GM21515 (cell line): ENCODE results near the gene CRYGC.
"Not testable (repeated sequence)": the region's sequence is repeated elsewhere in the genome, so short reads cannot be mapped to it uniquely, and the experiment has no call there.

Experiments
- ATAC-seq: cut with Tn5 transposase; IDR thresholded peaks from one replicate; pipeline ENCODE4 v1.9.1; 2021; ENCODE audit not compliant: unreplicated experiment

The CRYGC gene

DNA sequence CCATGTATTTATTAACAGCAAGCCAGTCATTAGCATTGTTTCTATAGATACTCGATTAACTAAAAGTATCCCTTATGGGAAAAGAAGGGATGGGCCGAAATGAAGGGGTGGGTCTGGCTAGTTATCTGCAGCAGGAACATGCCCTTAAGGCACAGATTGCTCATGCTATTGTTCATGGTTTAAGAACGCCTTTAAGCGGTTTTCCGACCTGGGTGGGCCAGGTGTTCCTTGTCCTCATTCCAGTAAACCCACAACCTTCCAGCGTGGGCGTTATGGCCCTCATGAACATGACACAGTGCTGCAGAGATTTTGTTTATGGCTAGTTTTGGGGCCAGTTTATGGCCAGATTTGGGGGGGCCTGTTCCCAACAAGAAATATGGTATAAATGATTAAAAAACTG is 8.7 kb upstream of the CRYGC start:
- not testable (repeated sequence) for ATAC-seq

DNA sequence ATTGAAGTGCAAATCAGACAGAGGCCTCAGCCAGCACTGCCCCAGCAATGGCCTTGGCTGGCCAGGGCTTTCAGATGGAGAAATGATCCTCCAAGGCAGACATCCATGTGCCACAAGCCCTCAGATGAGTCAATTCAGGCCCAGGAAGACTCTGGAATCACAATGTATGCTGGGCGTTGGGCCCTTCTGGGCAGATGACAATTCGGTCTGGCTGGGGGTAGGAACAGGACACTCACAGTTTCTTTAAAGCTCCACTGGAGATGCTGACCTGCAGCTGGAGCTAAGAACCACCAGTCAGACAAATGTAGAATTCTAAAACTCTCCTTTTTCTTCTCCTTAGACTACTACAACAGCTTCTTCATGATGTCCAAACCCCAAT is 7.1 kb upstream of the CRYGC start:
- ATAC-seq, result no peak

DNA sequence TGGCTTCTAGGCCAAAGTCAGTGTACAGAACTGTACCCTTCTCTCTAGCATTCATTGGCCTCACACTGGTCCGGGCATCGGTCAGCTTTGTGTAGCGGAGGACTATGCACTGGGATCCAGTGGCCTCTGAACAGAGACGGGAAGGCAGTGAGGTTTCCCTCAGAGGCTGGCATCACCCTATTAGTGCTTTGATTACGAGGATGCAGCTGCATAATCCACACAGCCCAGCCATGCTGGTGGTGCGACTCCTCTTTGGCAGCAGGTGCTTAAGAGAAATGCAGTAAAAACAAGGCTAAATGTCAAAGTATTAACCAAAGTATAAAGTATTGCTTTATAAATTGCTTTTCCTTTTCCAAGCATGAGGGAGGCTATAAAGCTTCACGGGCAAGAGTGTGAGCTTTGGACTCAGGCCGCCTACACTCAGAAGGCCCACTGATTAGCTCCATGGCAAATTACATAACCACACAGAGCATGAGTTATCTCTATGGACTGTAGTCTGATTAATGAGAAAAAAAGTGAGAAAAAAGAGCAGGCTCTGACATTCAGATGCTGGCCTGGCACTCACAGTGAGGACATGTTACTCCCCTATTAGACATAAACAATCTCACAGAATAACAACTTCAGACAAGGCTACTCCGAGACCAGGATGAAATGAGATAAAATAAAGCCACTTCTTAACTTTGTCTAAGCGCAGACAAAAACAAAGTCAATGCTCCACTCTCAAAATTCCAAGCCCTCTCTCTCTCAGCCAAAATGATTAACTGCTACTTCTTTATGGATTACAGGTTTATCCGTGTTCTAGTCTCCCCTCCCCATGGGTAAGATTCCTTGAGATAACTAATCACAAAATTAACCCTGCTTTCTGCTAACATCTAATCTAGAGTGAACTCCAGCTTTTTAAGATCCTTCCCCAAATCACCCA is 6.4 kb upstream of the CRYGC start:
- ATAC-seq, result no peak

DNA sequence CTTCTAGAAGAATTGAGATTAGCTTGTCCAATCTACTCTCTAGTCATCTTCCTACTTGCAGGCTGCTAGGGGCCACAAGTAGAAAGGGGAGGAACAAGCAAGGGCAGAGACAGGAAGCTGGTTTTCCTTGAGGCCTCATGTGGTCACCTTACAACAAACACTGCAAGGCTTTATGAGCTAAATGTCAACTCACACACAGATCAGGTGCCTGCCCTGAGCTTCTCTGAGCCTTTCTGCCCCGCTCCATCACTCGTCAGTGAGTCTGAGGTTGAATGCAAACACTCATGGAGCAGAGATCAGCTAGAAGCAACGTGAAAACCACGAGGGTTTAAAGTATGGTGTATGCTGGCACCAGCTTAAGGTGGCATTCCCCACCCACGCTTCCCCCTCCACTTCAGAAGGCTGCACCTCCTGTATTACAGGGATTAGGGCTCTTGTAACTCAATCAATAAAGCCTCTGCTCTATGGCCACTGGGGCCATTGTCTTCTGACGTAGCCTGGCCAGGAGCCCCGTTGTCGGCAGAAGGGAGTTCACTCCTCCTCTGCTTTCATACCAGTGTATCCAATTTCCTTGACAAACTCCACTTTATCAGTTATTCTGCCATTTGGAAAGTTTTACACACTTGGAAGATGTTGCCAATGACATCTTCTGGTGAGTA is 5.4 kb upstream of the CRYGC start:
- peak; percentile 54 for ATAC-seq

DNA sequence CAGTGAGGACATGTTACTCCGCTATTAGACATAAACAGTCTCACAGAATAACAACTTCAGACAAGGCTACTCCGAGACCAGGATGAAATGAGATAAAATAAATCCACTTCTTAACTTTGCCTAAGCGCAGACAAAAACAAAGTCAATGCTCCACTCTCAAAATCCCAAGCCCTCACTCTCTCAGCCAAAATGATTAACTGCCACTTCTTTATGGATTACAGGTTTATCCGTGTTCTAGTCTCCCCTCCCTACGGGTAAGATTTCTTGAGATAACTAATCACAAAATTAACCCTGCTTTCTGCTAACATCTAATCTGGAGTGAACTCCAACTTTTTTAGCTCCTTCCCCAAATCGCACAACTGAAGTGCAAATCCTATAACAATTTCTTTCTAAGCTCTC is 1.1 kb upstream of the CRYGC start:
- ATAC-seq, result no peak

DNA sequence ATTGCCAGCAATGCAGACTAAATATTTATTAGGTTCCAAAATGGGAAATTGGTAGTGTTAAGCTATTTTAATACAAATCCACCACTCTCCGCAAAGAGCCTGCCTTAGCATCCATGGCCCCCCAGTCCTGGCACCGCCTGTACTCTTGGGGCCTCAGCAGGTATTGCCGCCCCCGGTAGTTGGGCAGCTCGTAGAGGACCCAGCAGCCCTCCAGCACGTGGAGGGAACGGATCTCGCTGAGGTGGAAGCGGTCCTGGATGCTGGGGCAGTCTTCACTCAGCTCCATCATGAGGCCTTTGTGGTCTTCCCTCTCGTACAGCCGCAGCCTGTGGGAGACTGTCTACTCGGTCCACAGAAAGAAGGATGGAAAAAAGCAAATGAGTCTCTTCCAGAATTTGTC is 1.5 kb downstream of the CRYGC start:
- ATAC-seq, result no peak

DNA sequence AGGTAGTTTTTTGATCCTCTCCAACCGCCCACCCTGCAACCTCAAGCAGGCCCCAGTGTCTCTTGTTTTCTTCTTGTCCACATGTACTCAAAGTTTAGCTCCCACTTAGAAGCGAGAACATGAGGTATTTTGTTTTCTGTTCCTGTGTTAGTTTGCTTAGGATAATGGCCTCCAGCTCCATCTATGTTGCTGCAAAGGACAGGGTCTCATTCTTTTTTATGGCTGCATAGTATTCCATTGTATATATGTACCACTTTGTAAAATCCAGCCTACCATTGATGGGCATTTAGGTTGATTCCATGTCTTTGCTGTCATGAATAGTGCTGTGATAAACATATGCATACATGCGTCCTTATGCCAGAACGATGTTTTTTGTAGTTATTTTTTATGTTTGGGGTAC is 2.5 kb downstream of the CRYGC start:
- no peak for ATAC-seq

DNA sequence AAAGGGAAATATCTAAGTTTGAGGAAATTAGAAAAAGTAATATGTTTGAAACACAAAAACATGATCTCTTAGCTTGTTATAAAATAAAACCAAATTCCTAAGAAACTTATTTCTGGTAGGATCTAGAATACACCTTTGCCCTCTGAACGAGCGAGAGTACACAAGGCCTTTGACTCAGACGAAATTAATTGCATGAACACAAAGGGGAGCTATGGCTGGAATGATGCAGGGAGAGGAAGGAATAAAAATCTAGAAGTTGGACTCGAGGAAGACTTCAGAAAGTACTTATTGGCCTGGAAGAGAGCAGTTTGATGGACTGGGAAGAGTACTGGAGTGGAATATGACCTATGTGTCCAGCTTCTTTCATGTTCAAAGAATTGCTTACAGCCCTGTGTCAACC is 4.4 kb downstream of the CRYGC start:
- ATAC-seq, result no peak

DNA sequence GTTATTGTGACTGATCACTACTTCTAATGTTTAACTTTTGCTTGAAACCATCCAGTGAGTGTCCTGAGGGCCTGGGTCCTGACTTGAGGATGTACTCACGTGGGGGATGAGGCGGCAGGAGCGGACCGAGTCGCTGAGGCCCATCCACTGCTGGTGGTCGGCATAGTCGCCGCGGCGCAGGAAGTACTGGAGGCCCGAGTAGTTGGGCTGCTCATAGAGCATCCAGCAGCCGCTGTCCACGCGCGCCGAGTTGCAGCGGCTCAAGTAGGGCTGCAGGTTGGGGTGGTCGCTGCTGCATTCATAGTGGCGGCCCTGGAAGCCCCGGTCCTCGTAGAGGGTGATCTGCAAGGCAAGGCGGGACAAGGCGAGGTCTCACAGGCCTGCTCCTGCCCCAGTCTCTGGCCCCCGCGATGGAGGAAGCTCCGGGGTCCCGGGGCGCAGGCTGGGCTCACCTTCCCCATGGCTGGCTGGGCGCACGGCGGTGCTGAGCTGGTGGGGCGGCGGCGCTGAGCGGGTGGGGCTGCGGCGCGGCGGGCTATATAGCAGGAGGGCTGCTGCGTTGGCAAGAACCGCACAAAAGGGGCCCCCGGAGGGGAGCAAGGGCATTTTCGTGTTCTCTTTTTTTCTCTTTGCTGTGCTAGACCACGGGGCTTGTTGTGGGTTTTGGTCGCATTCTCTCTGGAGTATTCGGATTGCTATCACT is 5.5 kb downstream of the CRYGC start, which contains the start of gene CRYGD:
Gene CRYGD, minus strand, starts transcription at position 512 of the 703 bp plus-strand sequence. Its CDS starts 51 bp downstream, at position 461.
- ATAC-seq, result not testable (repeated sequence)

DNA sequence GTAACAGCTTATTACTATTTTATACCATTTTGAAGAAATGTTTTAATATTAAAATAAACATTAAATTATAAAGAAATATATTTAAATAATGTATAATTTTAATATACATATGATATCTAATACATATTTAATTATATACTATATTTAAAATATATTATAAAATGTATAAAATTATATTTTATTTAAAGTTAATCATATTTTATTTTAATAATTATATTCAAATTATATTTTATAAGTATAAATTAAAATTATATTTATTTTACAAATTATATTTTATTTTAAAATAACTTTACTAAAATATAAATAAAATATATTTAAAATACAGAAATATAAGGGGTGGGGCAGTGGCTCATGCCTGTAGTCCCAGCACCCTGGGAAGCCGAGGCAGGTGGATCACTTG is 7.4 kb downstream of the CRYGC start:
- ATAC-seq, result no peak

DNA sequence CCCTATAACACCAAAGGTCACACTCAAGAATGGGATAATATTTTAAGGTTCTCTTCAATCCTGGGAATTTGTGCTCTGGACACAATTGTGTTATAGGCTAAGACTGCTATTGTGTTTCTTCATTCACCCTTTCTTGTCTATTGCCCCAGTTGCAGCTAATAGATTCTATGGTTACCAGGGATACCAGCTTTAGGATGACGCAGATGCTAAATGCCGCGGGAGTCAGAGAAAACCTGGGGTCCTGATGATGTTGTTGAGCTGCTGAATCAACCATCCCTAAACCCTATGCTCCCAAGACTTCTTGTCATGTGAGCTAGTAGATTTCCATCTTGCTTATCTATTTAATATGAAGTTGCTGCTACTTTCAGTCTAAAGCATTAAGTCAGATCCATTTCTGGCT is 10.7 kb downstream of the CRYGC start:
- no peak for ATAC-seq

DNA sequence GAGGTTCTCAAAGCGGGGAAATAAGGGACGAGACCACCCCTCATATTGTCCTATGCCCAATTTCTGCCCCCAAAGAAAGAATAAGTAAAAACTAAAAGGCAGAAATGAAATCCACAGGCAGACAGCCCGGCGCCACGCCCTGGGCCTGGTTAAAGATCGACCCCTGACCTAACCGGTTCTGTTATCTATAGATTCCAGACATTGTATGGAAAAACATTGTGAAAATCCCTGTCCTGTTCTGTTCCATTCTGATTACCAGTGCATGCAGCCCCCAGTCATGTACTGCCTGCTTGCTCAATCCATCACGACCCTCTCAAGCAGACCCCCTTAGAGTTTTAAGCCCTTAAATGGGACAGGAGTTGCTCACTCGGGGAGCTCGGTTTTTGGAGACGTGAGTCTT is 12.2 kb downstream of the CRYGC start:
- ATAC-seq, result not testable (repeated sequence)

DNA sequence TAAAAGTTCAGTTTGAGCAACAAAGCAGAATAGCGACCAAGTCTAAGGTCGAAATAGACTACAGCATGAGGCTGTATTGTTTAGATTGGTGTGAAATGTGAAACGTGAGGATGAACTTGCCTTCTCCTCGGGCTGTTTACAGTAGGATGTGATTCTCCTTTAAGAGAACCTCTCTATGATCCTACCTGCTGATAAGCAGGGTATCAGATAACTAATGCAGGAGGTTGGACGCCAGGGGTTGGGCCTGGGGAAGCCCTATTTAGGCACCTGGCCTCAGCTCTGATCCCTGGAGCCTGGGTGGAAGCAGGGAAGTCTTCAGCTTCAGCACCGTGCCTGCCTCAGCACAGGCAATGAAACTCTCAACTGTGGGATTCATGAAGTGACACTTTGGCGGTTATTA is 16.7 kb downstream of the CRYGC start:
- no peak for ATAC-seq

DNA sequence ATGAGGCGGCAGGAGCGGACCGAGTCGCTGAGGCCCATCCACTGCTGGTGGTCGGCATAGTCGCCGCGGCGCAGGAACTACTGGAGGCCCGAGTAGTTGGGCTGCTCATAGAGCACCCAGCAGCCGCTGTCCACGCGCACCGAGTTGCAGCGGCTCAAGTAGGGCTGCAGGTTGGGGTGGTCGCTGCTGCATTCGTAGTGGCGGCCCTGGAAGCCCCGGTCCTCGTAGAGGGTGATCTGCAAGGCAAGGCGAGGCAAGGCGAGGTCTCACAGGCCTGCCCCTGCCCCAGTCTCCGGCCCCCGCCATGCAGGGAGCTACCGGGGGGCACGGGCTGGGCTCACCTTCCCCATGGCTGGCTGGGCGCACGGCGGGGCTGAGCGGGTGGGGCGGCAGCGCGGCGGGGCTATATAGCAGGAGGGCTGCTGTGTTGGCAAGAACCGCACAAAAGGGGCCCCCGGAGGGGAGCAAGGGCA is 17.3 kb downstream of the CRYGC start:
- not testable (repeated sequence) for ATAC-seq

DNA sequence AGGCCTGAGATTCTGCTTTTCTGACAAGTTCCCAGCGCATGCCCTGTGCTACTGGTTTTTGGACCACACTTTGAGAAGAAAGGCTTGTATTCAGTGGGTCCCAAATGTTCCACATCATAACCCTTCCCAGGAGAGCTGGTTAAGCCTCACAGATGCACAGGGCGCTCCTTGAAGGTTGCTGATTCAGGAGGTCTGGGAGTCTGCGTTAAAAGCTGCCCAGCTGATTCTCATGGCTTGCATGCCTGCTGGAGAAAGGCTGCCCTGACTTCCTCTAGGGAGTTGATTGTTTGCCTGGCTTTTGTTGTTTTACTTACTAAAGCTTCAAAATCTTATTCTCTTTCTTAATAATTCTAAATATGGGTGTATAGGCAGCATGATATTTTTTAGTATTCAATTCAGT is 26.0 kb downstream of the CRYGC start:
- ATAC-seq, result no peak

DNA sequence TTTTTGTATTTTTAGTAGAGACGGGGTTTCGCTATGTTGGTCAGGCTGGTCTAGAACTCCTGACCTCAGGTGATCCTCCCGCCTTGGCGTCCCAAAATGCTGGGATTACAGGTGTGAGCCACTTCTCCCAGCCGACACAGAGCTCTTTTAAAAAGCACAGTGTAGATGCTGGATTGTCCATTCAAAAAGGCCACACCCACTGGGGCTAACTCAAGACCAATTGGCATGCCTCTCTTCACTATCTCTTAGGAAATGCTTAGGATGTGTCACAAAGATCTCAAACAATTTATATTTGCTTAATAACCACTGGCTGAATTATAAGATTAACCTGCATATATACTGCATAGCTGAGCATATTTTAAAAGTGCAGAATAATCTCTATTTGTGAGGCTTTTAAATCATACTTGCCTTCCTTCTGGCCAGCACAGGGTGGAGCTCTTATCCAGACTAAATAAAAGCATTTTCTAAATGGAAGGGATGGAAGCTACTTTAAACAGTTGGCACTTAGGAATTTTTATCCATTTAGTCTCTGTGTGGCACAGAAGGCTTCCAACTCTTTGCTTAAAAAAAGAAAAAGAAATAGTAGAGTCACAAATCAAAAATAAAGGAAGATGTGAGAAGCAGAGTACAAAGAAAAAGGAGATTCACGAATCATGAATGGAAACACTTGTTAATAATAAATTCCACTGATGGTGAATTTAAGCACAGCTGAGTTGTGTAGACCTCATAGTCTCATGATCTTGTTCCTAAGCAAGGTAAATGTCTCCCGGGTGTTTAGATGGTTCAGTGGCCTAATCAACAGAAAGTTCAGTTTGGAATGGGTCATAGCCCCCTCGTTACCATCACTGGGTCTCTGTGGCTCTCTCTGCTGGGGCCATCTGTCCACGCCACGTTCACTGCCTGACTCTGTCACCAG is 27.7 kb downstream of the CRYGC start:
- no peak for ATAC-seq

DNA sequence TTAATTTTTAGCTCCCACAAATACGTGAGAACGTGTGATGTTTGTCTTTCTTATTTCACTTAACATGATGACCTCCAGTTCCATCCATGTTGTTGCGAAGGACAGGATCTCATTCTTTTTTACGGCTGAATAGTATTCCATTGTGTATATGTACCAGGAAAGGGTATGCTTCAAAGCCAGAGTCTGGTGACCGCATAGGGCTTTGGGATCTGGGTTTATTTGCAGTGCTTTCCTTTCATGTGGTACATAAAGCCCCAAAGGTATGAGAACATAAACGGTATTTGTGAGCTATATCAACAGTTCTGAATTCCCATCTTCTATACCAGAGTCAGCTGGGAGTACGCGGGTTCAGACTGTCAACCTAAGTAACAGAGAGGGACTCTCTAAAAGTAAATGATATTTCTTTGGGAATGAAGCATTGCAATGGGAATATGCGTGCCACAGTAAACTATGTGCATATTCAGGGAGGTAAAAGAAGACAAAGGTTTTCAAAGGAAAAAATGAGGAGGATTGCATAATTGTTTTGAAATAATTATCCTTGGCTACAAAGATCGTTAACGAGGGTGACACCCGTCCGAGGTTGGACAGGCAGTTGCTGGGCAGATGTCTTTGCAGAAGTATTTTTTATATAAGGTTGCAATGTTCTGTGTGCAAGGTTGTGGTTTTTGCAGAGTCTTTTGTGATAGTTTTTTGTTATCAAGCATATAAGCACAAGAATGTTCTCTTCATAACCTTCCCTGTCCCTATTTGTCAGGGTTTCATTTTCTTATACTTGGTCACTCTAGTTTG is 29.8 kb downstream of the CRYGC start:
- no peak for ATAC-seq

DNA sequence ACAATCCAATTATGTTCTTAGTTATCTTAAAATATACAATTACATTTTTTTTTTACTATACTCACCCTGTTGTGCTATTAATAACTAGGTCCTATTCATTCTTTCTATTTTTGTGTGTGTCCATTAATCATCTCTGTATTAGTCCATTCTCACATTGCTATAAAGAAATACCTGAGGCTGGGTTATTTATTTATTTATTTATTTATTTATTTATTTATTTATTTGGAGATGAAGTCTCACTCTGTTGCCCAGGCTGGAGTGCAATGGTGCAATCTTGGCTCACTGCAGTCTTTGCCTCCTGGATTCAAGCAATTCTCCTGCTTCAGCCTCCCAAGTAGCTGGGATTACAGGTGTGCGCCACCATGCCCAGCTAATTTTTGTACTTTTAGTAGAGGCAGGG is 30.9 kb downstream of the CRYGC start:
- not testable (repeated sequence) for ATAC-seq

DNA sequence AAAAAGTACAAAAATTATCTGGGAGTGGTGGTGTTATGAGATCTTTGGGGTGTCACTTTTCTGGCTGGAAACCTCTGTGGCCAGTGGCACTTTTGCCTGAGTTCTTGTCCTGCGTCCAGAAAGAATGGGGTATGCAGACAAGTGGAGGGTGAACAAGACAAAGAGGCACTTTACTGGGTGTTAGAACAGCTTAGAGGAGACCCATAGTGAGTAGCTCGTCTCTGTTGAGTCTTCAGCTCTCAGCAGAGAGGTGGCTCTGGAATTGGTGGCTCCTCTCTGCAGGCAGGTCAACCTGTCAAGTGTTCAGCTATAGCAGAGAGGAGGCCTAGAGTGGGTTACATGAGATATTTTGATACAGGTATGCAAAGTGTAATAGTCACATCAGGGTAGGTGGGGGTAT is 31.4 kb downstream of the CRYGC start:
- no peak for ATAC-seq

DNA sequence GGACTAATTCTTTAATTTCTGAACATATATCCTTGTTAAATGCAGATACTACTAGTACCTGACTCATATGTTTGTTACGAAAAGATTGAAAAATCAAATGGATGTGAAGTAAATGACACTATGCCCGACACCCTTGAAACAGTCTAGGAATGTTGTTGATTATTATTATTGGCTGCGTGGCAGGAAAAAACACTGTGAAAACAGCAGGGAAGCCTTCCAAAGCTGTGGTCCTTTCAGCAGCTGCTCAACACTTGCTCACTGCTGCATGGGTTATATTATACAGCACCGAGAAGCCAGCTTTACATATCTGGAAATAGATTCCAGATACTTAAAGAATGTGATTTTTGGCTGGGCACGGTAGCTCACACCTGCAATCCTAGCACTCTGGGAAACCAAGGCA is 31.8 kb downstream of the CRYGC start:
- ATAC-seq, result no peak
